GM19239 (cell line): ENCODE data around the gene CRYM.

Source experiments
- DNase-seq: peaks from one replicate; pipeline ENCODE4 v3.0.0; 2011; ENCODE audit warnings: low spot score; ENCODE audit not compliant: insufficient read length
- FAIRE-seq: peaks from 2 replicates; lab custom pipeline; 2011; peaks lifted over from hg19 to GRCh38; lab: Jason Lieb, UNC

Gene CRYM

GRCh38 chr16:21214086-21214485 is 64.0 kb downstream of the CRYM start:
- DNase-seq (no peak), FAIRE-seq (no peak)

GRCh38 chr16:21211486-21211885 is 66.6 kb downstream of the CRYM start, which contains the start of gene ZP2:
ZP2 (minus strand) TSS chr16:21211574; CDS start chr16:21211547, 27 bp downstream.
- no peak for FAIRE-seq

More at GRCh38 chr16:21211486-21211885, 66.6 kb downstream of the CRYM start, which contains the start of gene ZP2:
- DNase-seq, result no peak
